HepG2 (cell line): ENCODE measurements around the gene MYH10. TPM values are rescaled to one million over a fixed set of nuclear protein-coding genes. Genes with fewer than 3 reads are reported as not detected.
A peak's percentile ranks its signal among the peaks of the same experiment; 100 is the strongest.

Experiments
- AHR ChIP-seq: IDR thresholded peaks from 2 replicates; pipeline ENCODE4 v1.6.1; 2018; ENCODE audit warnings: missing genetic modification reagents, missing compliant biosample characterization
- ATF3 ChIP-seq: sonication (generic); formaldehyde crosslinking; IDR thresholded peaks from 2 replicates; pipeline ENCODE4 v1.4.0; 2020; ENCODE audit warnings: missing genetic modification reagents
- CHD4 ChIP-seq: fragments of 200-600 bp; sonication (generic); IDR thresholded peaks from 2 replicates; pipeline ENCODE4 v1.7.0; 2017; ENCODE audit warnings: mild to moderate bottlenecking, low read length, borderline replicate concordance
- DPF2 ChIP-seq: sonication (generic); formaldehyde crosslinking; IDR thresholded peaks from 2 replicates; pipeline ENCODE4 v1.4.0; 2020; ENCODE audit warnings: mild to moderate bottlenecking, low read depth, missing genetic modification reagents, borderline replicate concordance
- FOSL2 ChIP-seq: sonication (generic); formaldehyde crosslinking; IDR thresholded peaks from 2 replicates; pipeline ENCODE4 v1.4.0; 2020; ENCODE audit warnings: missing genetic modification reagents
- FOXK1 ChIP-seq: sonication (generic); formaldehyde crosslinking; IDR thresholded peaks from 2 replicates; pipeline ENCODE4 v1.4.0; 2020; ENCODE audit warnings: low read depth, missing genetic modification reagents, borderline replicate concordance
- GABPA ChIP-seq, 2 experiments: IDR thresholded peaks; 2 replicates each; pipeline ENCODE4 v1.6.1; 2011 to 2016; ENCODE audit warnings: low read depth in 2 of 2, low read length in 1 of 2, missing biosample characterization in 1 of 2, missing genetic modification characterization in 1 of 2
- HOMEZ ChIP-seq: IDR thresholded peaks from 2 replicates; pipeline ENCODE4 v1.6.1; 2016; ENCODE audit warnings: low read depth
- JUN ChIP-seq: sonication (generic); formaldehyde crosslinking; IDR thresholded peaks from 2 replicates; pipeline ENCODE4 v1.4.0; 2020; ENCODE audit warnings: mild to moderate bottlenecking, missing genetic modification reagents
- KAT8 ChIP-seq: IDR thresholded peaks from 2 replicates; pipeline ENCODE4 v1.6.1; 2016; ENCODE audit warnings: missing genetic modification reagents, missing compliant biosample characterization
- KDM6A ChIP-seq: IDR thresholded peaks from 2 replicates; pipeline ENCODE4 v1.6.1; 2016; ENCODE audit warnings: low read depth
- KLF6 ChIP-seq: IDR thresholded peaks from 2 replicates; pipeline ENCODE4 v1.8.0; 2016; ENCODE audit warnings: missing biosample characterization, missing genetic modification reagents
- MBNL3 ChIP-seq: fragments of 250-450 bp; sonication (Bioruptor Pico); conservative IDR thresholded peaks from 2 replicates; pipeline ENCODE4 v1.8.0; 2022; ENCODE audit warnings: mild to moderate bottlenecking, inconsistent platforms
- MIER2 ChIP-seq: IDR thresholded peaks from 2 replicates; pipeline ENCODE4 v1.6.1; 2016; ENCODE audit warnings: missing biosample characterization, missing genetic modification reagents
- NCOR1 ChIP-seq: fragments of 200-600 bp; sonication (generic); IDR thresholded peaks from 2 replicates; pipeline ENCODE4 v1.7.0; 2017; ENCODE audit warnings: antibody characterized with exemption, low read length, borderline replicate concordance
- NR2F1 ChIP-seq, 2 experiments: fragments of 450-650 bp in 1 of 2; formaldehyde crosslinking in 1 of 2; IDR thresholded peaks; 2 replicates each; pipeline versions ENCODE4 v1.5.0 to v1.6.1; 2016 to 2020; ENCODE audit warnings: mild to moderate bottlenecking in 1 of 2, missing compliant biosample characterization in 1 of 2, missing genetic modification reagents in 1 of 2, moderate library complexity in 1 of 2
- NR2F6 ChIP-seq, 2 experiments: IDR thresholded peaks; 2 replicates each; pipeline ENCODE4 v1.6.1; 2016; ENCODE audit warnings: antibody characterized with exemption in 1 of 2, mild to moderate bottlenecking in 1 of 2
- PHB2 ChIP-seq: fragments of 450-650 bp; IDR thresholded peaks from 2 replicates; pipeline ENCODE4 v1.6.1; 2018; ENCODE audit not compliant: partially characterized antibody
- POLR2AphosphoS2 ChIP-seq: IDR thresholded peaks from 2 replicates; pipeline ENCODE4 v1.6.1; 2011; ENCODE audit warnings: low read depth, low read length, improper control_type of control experiment
- THAP11 ChIP-seq: IDR thresholded peaks from 2 replicates; pipeline ENCODE4 v1.6.1; 2016; ENCODE audit warnings: missing biosample characterization, missing genetic modification reagents
- YEATS2 ChIP-seq: sonication (generic); formaldehyde crosslinking; IDR thresholded peaks from 2 replicates; pipeline ENCODE4 v1.4.0; 2020; ENCODE audit warnings: missing genetic modification reagents, borderline replicate concordance
- YY1 ChIP-seq: IDR thresholded peaks from 2 replicates; pipeline ENCODE4 v1.6.1; 2011; ENCODE audit warnings: low read length, low read depth, moderate library complexity, mild to moderate bottlenecking; ENCODE audit not compliant: insufficient read depth, insufficient replicate concordance
- ZNF121 ChIP-seq: sonication (generic); formaldehyde crosslinking; IDR thresholded peaks from 2 replicates; pipeline ENCODE4 v1.5.0; 2020; ENCODE audit warnings: mild to moderate bottlenecking, missing genetic modification reagents
- ZNF775 ChIP-seq: sonication (generic); formaldehyde crosslinking; IDR thresholded peaks from 2 replicates; pipeline ENCODE4 v1.4.0; 2020; ENCODE audit warnings: missing genetic modification reagents, mild to moderate bottlenecking, moderate library complexity, borderline replicate concordance
- ZNF790 ChIP-seq: sonication (generic); formaldehyde crosslinking; IDR thresholded peaks from 2 replicates; pipeline ENCODE4 v1.8.0; 2022; ENCODE audit warnings: missing genetic modification reagents, mild to moderate bottlenecking, borderline replicate concordance
- polyA plus RNA-seq, 8 experiments: library from polyadenylated mRNA; depleted of rRNA in 3 of 8; stranded (reverse) in 7 of 8; unstranded in 1 of 8; fragments of >200 nt; fragmentation: Illumina TruSeq in 4 of 8; extraction: Trizol in 4 of 8; gene quantifications; 2 replicates each; pipeline versions ENCODE4 v1.2.1 to v1.2.3, GENCODE V29; 2011 to 2016; ENCODE audit warnings: low read depth in 4 of 8, missing spikeins in 1 of 8, mixed read lengths in 1 of 8; ENCODE audit not compliant: insufficient read depth in 1 of 8
- total RNA-seq, 5 experiments: library from RNA; depleted of rRNA; stranded (reverse); fragments of >200 nt; fragmentation: Illumina TruSeq; extraction: Trizol; gene quantifications; 2 replicates each; pipeline ENCODE4 v1.2.3, GENCODE V29; 2016; ENCODE audit warnings: low read depth in 1 of 5
- TF ChIP-seq, protein P1 (sequence below): sonication (generic); formaldehyde crosslinking; IDR thresholded peaks from 2 replicates; pipeline ENCODE4 v1.4.0; 2020; ENCODE audit warnings: missing genetic modification reagents

The MYH10 gene
- total and polyA plus RNA-seq, 2 of the 13 experiments (the other 11 are each of a cell fraction or from before 2014, with no cell fraction given) = 43.4 to 68.6 TPM

DNA sequence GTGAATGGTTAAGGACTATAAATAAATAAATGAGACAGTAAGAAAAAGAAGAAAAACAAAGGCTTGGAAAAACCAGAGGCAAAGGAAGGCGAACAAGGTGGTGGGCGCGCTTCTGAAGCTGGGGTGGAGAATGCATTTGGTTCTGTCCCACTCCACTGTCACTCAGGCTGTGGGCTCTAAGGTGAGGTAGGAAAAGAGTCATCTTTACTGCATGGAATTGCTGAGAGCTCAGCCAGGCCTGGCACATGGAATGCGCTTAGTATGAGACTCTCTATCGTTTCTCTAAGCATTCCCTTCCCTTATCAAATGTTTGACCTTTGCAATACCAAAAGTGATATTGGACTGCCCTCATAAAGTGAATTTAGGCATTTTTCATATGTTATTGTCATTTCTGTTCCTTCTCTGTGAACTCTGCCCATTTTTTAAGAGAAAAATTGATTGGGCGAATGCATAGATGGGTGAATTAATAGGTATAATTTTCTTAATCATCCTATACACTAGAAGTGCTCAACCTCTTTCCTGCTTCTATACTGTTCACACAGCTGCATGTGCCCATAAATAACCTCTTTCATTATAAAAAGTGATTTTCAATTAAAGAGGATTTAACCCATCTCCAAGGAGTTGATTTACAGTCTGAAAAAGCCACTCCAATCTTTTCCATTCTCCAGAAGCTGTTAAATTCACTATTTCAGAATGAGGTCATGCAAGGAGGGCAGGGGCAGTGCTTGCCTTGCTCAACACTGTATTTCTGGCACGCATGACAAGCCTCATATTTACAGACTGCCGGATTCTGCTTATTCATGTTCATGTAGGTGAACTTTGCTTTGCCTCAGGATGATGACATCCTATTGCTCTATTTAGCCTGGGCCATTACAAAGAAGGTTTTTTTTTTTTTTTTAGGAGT, 87.7 kb downstream of the MYH10 start (continued):
- peak; percentile 48 to 65; a peak in 2 of 4 replicates for TF ChIP-seq NR2F1 (CRISPR knock-in tag; IDR thresholded peaks at IDR 0.05)
- TF ChIP-seq JUN (CRISPR knock-in tag) = peak; percentile 80
- TF ChIP-seq YY1 = no peak
- TF ChIP-seq POLR2AphosphoS2 = no peak
- TF ChIP-seq GABPA (IDR thresholded peaks at IDR 0.05; ENCODE audit: low read depth, low read length) = no peak
- TF ChIP-seq GABPA (CRISPR knock-in tag; IDR thresholded peaks at IDR 0.05; ENCODE audit: low read depth) = 0 out of 2 replicates have a peak, but pooled peaks have one; percentile 34
- TF ChIP-seq KLF6 (CRISPR knock-in tag) = peak; percentile 78
- TF ChIP-seq PHB2 = no peak
- peak; percentile 96 for TF ChIP-seq ATF3 (CRISPR knock-in tag)
- TF ChIP-seq ZNF790 (CRISPR knock-in tag) = no peak
- TF ChIP-seq YEATS2 (CRISPR knock-in tag) = peak; percentile 77; the same call in 1 of the 2 replicates
- TF ChIP-seq, protein P1, sequence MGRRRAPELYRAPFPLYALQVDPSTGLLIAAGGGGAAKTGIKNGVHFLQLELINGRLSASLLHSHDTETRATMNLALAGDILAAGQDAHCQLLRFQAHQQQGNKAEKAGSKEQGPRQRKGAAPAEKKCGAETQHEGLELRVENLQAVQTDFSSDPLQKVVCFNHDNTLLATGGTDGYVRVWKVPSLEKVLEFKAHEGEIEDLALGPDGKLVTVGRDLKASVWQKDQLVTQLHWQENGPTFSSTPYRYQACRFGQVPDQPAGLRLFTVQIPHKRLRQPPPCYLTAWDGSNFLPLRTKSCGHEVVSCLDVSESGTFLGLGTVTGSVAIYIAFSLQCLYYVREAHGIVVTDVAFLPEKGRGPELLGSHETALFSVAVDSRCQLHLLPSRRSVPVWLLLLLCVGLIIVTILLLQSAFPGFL (CRISPR knock-in tag) = no peak
- TF ChIP-seq MIER2 (CRISPR knock-in tag) = 0 out of 2 replicates have a peak, but pooled peaks have one; percentile 54
- TF ChIP-seq KDM6A (CRISPR knock-in tag) = peak; percentile 56; the same call in 1 of the 2 replicates
- TF ChIP-seq ZNF121 (CRISPR knock-in tag) = peak; percentile 96
- peak; percentile 80; the same call in 1 of the 2 replicates for TF ChIP-seq DPF2 (CRISPR knock-in tag)
- peak; percentile 82 for TF ChIP-seq NR2F6 (IDR thresholded peaks at IDR 0.05)
- TF ChIP-seq NR2F6 (CRISPR knock-in tag; IDR thresholded peaks at IDR 0.05) = peak; percentile 91
- TF ChIP-seq CHD4 = 0 out of 2 replicates have a peak, but pooled peaks have one; percentile 25
- peak; percentile 80 for TF ChIP-seq KAT8 (CRISPR knock-in tag)
- peak; percentile 91 for TF ChIP-seq FOXK1 (CRISPR knock-in tag)
- TF ChIP-seq ZNF775 (CRISPR knock-in tag) = no peak
- peak; percentile 90 for TF ChIP-seq FOSL2 (CRISPR knock-in tag)
- TF ChIP-seq NCOR1 = peak; percentile 88; the same call in 1 of the 2 replicates
- TF ChIP-seq THAP11 (CRISPR knock-in tag) = peak; percentile 74
- peak; percentile 66; the same call in 1 of the 2 replicates for TF ChIP-seq HOMEZ
- peak; percentile 85; the same call in 1 of the 2 replicates for TF ChIP-seq AHR (CRISPR knock-in tag)
- no peak for TF ChIP-seq MBNL3 (CRISPR knock-in tag)
